HEK293T (cell line): ENCODE results near the gene NMT2.

Experiments used
- CTCF ChIA-PET: fragments of 350-600 bp; formaldehyde crosslinking; extraction: SDS; loops from one replicate; lab custom pipeline; 2021; ENCODE audit warnings: antibody characterized with exemption, inconsistent platforms; lab: Yijun Ruan, JAX
- POLR2A ChIA-PET: fragments of 350-600 bp; formaldehyde crosslinking; extraction: SDS; loops from one replicate; lab custom pipeline; 2020; ENCODE audit warnings: antibody characterized with exemption, inconsistent platforms; lab: Yijun Ruan, JAX
- DNase-seq: peaks from one replicate; pipeline ENCODE4 v3.0.0; 2012; ENCODE audit warnings: mixed read lengths; ENCODE audit errors: extremely low spot score
- ARNT ChIP-seq: fragments of 450-650 bp; IDR thresholded peaks from 2 replicates; pipeline ENCODE4 v1.6.1; 2017; ENCODE audit warnings: mild to moderate bottlenecking
- BHLHE40 ChIP-seq: fragments of 450-650 bp; IDR thresholded peaks from 2 replicates; pipeline ENCODE4 v1.6.1; 2016; ENCODE audit warnings: mild to moderate bottlenecking, moderate library complexity, borderline replicate concordance
- CTBP1 ChIP-seq: fragments of 450-650 bp; IDR thresholded peaks from 2 replicates; pipeline ENCODE4 v1.6.1; 2016; ENCODE audit warnings: borderline replicate concordance
- ELF4 ChIP-seq: fragments of 450-650 bp; IDR thresholded peaks from 2 replicates; pipeline ENCODE4 v1.6.1; 2017; ENCODE audit warnings: antibody characterized with exemption
- FOXA1 ChIP-seq: fragments of 450-650 bp; IDR thresholded peaks from 2 replicates; pipeline ENCODE4 v1.6.1; 2016; ENCODE audit warnings: mild to moderate bottlenecking
- FOXK2 ChIP-seq: fragments of 450-650 bp; IDR thresholded peaks from 2 replicates; pipeline ENCODE4 v1.6.1; 2016; ENCODE audit warnings: mild to moderate bottlenecking
- FOXM1 ChIP-seq: fragments of 450-650 bp; IDR thresholded peaks from 2 replicates; pipeline ENCODE4 v1.6.1; 2017; ENCODE audit warnings: mild to moderate bottlenecking, borderline replicate concordance
- HDGF ChIP-seq: fragments of 450-650 bp; IDR thresholded peaks from 2 replicates; pipeline ENCODE4 v1.6.1; 2017; ENCODE audit warnings: antibody characterized with exemption, borderline replicate concordance
- L3MBTL2 ChIP-seq: fragments of 450-650 bp; conservative IDR thresholded peaks from 2 replicates; pipeline ENCODE4 v1.6.1; 2016; ENCODE audit warnings: mild to moderate bottlenecking
- LEF1 ChIP-seq: fragments of 450-650 bp; IDR thresholded peaks from 2 replicates; pipeline ENCODE4 v1.6.1; 2017; ENCODE audit warnings: mild to moderate bottlenecking, borderline replicate concordance
- NFRKB ChIP-seq: fragments of 450-650 bp; IDR thresholded peaks from 2 replicates; pipeline ENCODE4 v1.6.1; 2016; ENCODE audit warnings: mild to moderate bottlenecking, moderate library complexity
- SP1 ChIP-seq: fragments of 450-650 bp; IDR thresholded peaks from 2 replicates; pipeline ENCODE4 v1.6.1; 2017
- TARDBP ChIP-seq: fragments of 450-650 bp; IDR thresholded peaks from 2 replicates; pipeline ENCODE4 v1.6.1; 2016
- ZNF384 ChIP-seq: fragments of 450-650 bp; IDR thresholded peaks from 2 replicates; pipeline ENCODE4 v1.6.1; 2016
- TF ChIP-seq, protein P1 (sequence below): fragments of 450-650 bp; IDR thresholded peaks from 2 replicates; pipeline ENCODE4 v1.6.1; 2016

Gene NMT2

DNA sequence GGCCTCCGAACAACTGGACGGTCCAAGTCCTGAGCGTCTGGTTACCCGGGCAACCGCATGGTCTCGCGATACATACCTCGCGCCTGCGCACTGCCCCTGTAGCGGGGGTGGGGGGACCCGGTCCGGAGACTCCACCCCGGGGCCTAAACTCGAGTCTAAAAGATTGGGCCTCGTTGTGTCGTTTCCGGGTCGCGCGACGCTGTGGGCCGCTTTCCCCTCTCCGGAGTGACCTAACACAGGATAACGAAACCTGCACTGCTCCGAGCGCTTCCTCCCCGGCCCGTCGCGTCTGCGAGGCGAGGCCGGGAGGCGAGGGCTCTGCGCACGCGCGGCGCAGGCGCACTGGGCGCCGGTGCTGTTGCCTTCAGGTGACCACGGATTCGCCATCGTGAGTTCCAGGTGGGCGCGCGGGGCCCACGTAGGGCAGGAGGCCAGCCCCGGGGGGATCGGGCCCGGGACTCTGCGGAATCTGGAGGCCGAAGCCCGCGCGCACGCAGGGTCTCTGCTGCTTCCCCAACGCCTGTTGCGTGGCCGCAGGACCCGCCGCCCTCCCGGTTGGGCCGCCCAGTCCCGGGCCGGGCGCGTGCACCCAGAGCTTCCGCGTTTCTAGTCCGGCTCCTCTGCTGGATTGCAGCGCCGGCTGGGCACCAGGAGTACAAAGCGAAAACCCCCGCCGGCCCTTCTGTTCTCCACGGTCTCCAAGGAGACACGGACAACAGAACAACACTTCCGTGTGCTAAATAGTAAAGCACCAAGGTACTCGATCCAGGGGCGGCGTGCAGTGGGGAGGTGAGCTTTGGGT lies 71.3 kb downstream of the NMT2 start, which contains the start of gene RPP38:
TSS of gene RPP38 (plus strand) at position 345 of the 802 bp plus-strand sequence. CDS start 5,960 bp downstream, outside the sequence.
- peak; percentile 96 for DNase-seq
- TF ChIP-seq SP1, result no peak
- TF ChIP-seq L3MBTL2, result peak; percentile 86
- CTCF ChIA-PET, result no interaction called here
- POLR2A ChIA-PET, result interaction anchor here (0.8 to 1.3 kb wide), 6 partner anchors 13 to 219 kb away, joined by 3 to 4 read pairs (median 3); partner anchors contain the start of genes MEIG1 and SUV39H2

DNA sequence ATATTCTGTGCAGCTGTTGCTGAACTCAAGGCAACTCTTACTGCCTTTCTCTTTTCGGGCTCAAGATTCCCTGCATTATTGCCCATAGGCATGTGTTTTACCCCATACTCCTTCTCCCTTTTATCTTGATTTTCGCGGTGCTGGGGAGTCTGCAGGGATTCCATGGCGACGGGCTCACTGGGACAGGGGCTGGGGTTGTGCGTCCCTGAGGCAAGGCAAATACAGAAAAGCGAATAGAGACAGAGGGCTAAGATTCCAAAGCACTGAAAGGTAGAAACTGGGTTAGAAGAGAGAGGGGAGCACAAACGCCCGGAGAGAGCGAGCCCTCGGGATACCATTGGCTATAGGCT lies 71.9 kb downstream of the NMT2 start:
- CTCF ChIA-PET, result no interaction called here
- POLR2A ChIA-PET, result no interaction called here
- DNase-seq, result peak; percentile 22
- TF ChIP-seq BHLHE40, result no peak
- no peak for TF ChIP-seq LEF1
- TF ChIP-seq FOXK2, result no peak
- TF ChIP-seq FOXA1, result no peak
- TF ChIP-seq TARDBP, result no peak
- TF ChIP-seq SP1, result no peak
- TF ChIP-seq ELF4, result no peak
- no peak for TF ChIP-seq CTBP1
- no peak for TF ChIP-seq ZNF384
- no peak for TF ChIP-seq NFRKB

DNA sequence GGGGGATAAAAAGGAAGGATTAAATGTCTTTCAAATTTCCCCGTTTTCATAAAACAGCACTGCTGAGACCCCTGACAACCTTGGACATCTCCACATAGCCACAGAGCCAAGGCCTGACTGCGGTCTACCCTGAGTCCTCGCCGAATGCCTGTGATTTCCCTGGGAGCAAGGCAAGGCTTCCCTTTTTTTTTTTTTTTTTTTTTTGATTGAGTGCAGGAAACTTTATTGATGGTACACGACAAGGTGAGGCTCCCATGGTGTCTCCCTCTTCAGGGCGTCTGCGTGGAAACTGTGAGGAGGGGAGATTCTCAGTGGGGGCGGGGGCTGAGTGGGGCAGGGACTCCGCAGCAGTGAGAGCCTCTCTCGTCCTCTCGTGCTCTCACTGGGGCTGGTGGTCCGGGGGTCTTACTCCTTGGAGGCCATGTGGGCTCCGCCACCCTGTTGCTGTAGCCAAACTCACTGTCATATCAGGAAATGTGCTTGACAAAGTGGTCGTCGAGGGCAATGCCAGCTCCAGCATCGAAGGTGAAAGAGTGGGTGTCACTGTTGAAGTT lies 75.6 kb downstream of the NMT2 start:
- DNase-seq, result no peak
- peak; percentile 96 for TF ChIP-seq ZNF384
- no peak for TF ChIP-seq NFRKB
- CTCF ChIA-PET, result no interaction called here
- POLR2A ChIA-PET, result no interaction called here

DNA sequence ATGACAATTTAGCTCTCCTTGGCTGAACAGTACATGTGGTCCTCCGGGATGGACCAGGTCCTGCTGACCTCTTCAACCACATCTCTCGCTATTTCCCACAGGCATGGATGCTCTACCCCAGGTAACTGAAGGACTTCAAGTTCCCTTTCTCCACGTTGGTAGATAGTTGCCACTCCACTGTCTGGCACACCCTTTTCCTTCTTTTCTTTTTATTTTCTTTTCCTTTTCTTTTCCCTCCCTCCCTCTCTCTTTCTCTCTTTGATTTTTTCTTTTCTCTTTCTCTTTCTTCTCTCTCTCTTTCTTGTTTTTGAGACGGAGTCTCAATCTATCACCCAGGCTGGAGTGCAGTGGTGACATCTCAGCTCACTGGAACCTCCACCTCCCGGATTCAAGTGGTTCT lies 77.1 kb downstream of the NMT2 start:
- CTCF ChIA-PET, result no interaction called here
- TF ChIP-seq, protein P1, sequence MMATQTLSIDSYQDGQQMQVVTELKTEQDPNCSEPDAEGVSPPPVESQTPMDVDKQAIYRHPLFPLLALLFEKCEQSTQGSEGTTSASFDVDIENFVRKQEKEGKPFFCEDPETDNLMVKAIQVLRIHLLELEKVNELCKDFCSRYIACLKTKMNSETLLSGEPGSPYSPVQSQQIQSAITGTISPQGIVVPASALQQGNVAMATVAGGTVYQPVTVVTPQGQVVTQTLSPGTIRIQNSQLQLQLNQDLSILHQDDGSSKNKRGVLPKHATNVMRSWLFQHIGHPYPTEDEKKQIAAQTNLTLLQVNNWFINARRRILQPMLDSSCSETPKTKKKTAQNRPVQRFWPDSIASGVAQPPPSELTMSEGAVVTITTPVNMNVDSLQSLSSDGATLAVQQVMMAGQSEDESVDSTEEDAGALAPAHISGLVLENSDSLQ, result no peak
- no peak for TF ChIP-seq HDGF
- no peak for TF ChIP-seq ELF4
- no peak for TF ChIP-seq FOXK2
- no peak for TF ChIP-seq ARNT
- no peak for TF ChIP-seq NFRKB
- TF ChIP-seq L3MBTL2, result no peak
- TF ChIP-seq FOXA1, result no peak
- TF ChIP-seq TARDBP, result no peak
- no peak for TF ChIP-seq LEF1
- TF ChIP-seq FOXM1, result no peak
- no peak for TF ChIP-seq BHLHE40
- no peak for TF ChIP-seq ZNF384
- no peak for TF ChIP-seq SP1
- POLR2A ChIA-PET, result no interaction called here
- no peak for DNase-seq

DNA sequence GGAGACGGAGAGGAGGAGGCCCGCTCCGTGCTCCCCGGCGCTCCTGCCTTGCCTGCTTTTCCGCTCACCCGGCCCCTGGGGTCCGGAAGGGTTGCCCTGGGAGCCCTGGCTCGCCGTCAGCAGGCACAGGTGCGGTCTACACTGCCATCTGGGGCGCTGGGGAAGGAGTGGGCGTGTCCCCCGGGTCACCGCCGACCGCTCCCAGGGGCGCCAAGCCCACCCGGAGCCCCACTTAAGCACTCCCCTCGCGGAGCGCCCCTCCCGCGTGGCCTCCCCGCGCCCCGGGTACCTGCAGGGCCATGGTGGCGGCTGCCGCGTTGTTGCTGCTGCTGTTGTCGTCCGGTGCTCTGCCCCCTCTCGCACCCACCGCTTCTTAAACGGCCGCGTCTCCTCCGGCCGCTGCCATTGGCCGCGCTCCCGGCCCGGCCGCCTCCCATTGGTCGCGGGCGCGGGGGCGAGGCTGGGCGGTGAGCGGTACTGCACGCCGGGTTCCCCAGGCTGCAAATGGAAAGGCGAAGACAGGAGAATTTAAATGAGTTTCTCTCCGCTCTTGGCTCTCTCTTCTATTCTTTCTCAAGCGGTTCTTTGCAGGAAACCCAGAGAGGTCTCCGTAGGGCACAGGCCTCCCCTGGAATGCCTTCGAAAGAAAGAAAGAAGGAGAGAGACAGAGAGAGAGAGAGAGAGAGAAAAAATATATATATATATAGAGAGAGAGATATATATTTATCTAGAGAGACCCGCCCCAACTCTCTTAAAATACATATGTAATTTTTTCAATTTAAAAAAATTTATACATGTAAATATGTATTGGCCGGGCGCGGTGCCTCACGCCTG lies 79.8 kb downstream of the NMT2 start, which contains the start of gene ACBD7:
TSS of gene ACBD7 (minus strand) at position 349 of the 834 bp plus-strand sequence. CDS start at position 301, 48 bp downstream.
- TF ChIP-seq CTBP1, result no peak
- peak; percentile 86 for TF ChIP-seq L3MBTL2
- DNase-seq, result peak; percentile 91
- POLR2A ChIA-PET, result no interaction called here
- CTCF ChIA-PET, result no interaction called here

DNA sequence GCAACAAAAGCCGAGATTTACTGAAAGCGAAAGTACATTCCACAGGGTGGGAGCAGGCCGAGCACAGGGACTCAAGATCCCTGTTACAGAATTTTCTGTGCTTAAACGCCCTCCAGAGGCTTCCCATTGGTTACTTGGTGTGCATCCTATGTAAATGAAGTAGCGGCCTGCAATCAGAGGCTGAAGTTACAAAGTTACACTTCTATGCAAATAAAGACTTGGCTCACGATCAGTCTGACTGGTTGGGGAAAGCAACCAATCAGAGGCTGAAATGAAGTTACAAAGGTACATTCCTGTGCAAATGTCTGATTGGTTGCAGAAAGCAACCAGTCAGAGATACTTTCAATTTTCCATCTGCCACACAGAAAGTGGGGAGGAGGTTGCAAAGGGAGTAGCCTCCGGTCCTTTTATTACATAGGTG lies 84.0 kb downstream of the NMT2 start:
- no peak for TF ChIP-seq FOXA1
- DNase-seq, result peak; percentile 32
- ChIA-PET POLR2A (interaction anchor here (1.9 kb wide), 1 partner anchor 126 kb away, joined by 6 read pairs; the partner anchor contains the start of gene MEIG1), CTCF (no interaction called here)

DNA sequence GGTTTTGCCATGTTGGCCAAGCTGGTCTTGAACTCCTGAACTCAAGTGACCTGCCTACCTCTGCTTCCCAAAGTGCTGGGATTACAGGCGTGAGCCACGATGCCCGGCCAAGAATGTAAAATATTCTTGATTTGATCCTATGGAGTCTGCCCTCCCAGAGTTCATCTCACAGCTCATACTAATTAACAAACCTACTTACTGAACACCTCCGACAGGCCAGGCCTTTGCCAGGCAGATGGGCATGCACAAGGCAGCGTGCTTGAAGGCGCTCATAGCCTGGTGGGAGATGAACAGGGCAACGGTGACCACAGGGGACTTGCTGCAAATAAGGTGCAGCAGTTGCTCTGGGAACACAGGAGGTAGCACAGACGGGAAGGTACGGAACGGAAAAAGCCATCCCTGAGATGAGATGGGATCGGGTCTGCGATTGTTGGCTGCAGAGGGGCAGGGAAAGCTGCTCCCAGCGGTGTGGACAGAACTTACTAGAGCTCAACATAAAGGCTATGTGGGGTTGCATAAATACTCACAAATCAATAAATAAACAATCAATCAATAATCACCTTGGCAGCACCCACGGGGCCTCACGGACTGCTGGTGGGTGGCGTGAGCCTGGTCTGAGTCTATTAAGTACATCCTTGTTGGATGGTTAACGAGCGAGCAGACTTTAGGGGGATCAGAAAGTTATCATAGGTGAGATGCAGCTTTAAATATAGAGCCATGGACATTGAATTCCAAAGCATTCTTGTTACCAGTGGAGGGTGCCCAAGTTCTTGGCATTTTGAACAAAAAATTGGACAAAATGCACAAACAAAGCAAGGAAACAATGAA lies 84.6 kb downstream of the NMT2 start:
- ChIA-PET CTCF (no interaction called here), POLR2A (interaction anchor here (1.9 kb wide), 1 partner anchor 125 kb away, joined by 6 read pairs; the partner anchor contains the start of gene MEIG1)
- TF ChIP-seq TARDBP (no peak), CTBP1 (no peak), SP1 (no peak)
- DNase-seq, result no peak
